Endothelial cell (in vitro differentiated cells): Measurements from ENCODE around the gene TECPR2. TPM values are rescaled to one million over a fixed set of nuclear protein-coding genes. Genes with fewer than 3 reads are reported as not detected.

Source experiments
- DNase-seq: peaks from one replicate; pipeline ENCODE4 v3.0.0; 2021; ENCODE audit warnings: low spot score
- H3K27ac Mint-ChIP-seq: one replicate; pipeline ENCODE4 v1.8.0; 2021; ENCODE audit warnings: mixed read lengths, inconsistent platforms; ENCODE audit not compliant: unreplicated experiment
- H3K27me3 Mint-ChIP-seq: one replicate; pipeline ENCODE4 v1.8.0; 2021; ENCODE audit warnings: mild to moderate bottlenecking, moderate library complexity, mixed read lengths, inconsistent platforms; ENCODE audit not compliant: unreplicated experiment
- H3K36me3 Mint-ChIP-seq: one replicate; pipeline ENCODE4 v1.8.0; 2021; ENCODE audit warnings: mild to moderate bottlenecking, low read depth, mixed read lengths, inconsistent platforms; ENCODE audit not compliant: unreplicated experiment
- H3K4me1 Mint-ChIP-seq: one replicate; pipeline ENCODE4 v1.8.0; 2021; ENCODE audit warnings: mild to moderate bottlenecking, mixed read lengths, inconsistent platforms; ENCODE audit not compliant: unreplicated experiment
- H3K4me3 Mint-ChIP-seq: one replicate; pipeline ENCODE4 v1.8.0; 2021; ENCODE audit warnings: mild to moderate bottlenecking, mixed read lengths, inconsistent platforms; ENCODE audit not compliant: unreplicated experiment
- H3K9me3 Mint-ChIP-seq: one replicate; pipeline ENCODE4 v1.8.0; 2021; ENCODE audit warnings: mixed read lengths, inconsistent platforms; ENCODE audit not compliant: unreplicated experiment
- total RNA-seq: library from RNA; stranded (reverse); fragmentation: NEBNext Ultra II Directional; extraction: Animal tissue kit (Norgen Biotek cat#: 25700); gene quantifications from one replicate; pipeline ENCODE4 v1.2.1, GENCODE V29; 2021; ENCODE audit not compliant: unreplicated experiment
- TF ChIP-seq, protein P1 (sequence below): fragments of 200-600 bp; sonication (generic); IDR thresholded peaks from one replicate; pipeline ENCODE4 v1.5.0; 2021; ENCODE audit warnings: antibody characterized with exemption; ENCODE audit not compliant: unreplicated experiment

Gene TECPR2
- total RNA-seq, 1 donor from 2014 or later, result 28.9 TPM

DNA sequence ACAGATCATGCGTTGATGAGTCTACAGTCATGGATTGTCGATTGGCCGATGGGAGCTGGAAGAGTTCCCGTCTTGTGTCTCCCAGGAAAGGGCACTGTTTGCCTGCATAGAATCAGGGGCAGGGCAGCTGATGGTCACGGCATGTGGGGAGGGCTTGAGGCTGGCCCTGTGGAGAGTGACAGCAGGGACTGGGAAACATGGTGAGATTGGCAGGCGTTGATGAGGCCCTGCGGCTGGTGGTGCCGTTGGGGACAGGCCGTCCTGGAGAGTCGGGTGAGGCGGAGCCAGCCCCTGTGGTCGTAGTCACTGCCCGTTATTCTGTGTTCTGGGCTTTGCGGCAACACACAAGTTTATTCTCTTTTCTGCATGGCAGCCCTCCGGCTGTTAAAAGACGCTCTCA lies 52.9 kb downstream of the TECPR2 start:
- Mint-ChIP-seq H3K36me3 (peaks cover 30% of the 10 kb centered on the region), H3K27ac (peak overlapping the region; percentile 32), H3K4me3 (peak overlapping the region; percentile 19), H3K27me3 (peaks cover 10% of the 10 kb centered on the region), H3K4me1 (peaks cover 8% of the 10 kb centered on the region), H3K9me3 (no peaks in the 10 kb centered on the region)
- TF ChIP-seq, protein P1, sequence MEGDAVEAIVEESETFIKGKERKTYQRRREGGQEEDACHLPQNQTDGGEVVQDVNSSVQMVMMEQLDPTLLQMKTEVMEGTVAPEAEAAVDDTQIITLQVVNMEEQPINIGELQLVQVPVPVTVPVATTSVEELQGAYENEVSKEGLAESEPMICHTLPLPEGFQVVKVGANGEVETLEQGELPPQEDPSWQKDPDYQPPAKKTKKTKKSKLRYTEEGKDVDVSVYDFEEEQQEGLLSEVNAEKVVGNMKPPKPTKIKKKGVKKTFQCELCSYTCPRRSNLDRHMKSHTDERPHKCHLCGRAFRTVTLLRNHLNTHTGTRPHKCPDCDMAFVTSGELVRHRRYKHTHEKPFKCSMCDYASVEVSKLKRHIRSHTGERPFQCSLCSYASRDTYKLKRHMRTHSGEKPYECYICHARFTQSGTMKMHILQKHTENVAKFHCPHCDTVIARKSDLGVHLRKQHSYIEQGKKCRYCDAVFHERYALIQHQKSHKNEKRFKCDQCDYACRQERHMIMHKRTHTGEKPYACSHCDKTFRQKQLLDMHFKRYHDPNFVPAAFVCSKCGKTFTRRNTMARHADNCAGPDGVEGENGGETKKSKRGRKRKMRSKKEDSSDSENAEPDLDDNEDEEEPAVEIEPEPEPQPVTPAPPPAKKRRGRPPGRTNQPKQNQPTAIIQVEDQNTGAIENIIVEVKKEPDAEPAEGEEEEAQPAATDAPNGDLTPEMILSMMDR, result no peak
- no peak for DNase-seq

DNA sequence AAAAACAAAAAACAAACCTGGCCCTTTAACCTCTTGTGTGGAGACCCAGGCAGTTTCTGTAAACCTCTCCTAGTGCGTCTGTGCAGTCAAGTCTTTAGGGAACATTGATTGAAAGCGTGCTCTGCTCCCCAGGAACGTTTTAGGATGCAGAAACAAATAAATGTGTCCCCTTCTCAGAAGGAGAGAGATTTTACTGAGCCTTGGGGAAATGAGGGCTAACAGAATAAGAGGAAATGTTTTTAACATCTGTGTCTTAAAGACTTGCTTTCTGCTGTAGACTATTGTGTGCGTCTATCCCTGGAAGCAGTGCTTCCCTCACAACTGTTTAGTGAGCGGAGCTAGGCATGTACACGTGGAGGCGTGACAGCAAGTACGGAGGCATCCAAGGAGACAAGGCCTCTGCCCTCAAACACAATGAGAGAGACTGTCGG lies 54.3 kb downstream of the TECPR2 start:
- Mint-ChIP-seq H3K4me3 (no peak overlapping the region), H3K27ac (no peak overlapping the region), H3K4me1 (peaks cover 8% of the 10 kb centered on the region), H3K9me3 (no peaks in the 10 kb centered on the region), H3K27me3 (peaks cover 10% of the 10 kb centered on the region), H3K36me3 (peaks cover 30% of the 10 kb centered on the region)
- TF ChIP-seq, protein P1, result no peak
- no peak for DNase-seq

DNA sequence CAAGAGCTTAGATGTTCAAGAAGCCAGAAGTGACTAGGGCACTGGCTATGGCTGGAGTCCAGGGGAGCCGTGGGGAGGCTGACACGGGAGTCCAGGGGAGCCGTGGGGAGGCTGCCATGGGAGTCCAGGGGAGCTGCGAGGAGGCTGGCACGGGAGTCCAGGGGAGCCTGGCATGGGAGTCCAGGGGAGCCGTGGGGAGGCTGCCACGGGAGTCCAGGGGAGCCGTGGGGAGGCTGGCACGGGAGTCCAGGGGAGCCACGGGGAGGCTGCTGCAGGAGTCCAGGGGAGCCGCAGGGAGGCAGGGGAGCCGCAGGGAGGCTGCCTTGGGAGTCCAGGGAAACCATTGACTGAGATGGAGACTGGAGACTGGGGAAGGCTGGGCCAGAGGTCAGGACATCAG lies 54.9 kb downstream of the TECPR2 start:
- H3K27ac Mint-ChIP-seq, result no peak overlapping the region
- peaks cover 35% of the 10 kb centered on the region for H3K36me3 Mint-ChIP-seq
- no peaks in the 10 kb centered on the region for H3K9me3 Mint-ChIP-seq
- no peak for DNase-seq
- TF ChIP-seq, protein P1, result no peak
- peaks cover 10% of the 10 kb centered on the region for H3K27me3 Mint-ChIP-seq
- H3K4me1 Mint-ChIP-seq, result peaks cover 8% of the 10 kb centered on the region
- no peak overlapping the region for H3K4me3 Mint-ChIP-seq

DNA sequence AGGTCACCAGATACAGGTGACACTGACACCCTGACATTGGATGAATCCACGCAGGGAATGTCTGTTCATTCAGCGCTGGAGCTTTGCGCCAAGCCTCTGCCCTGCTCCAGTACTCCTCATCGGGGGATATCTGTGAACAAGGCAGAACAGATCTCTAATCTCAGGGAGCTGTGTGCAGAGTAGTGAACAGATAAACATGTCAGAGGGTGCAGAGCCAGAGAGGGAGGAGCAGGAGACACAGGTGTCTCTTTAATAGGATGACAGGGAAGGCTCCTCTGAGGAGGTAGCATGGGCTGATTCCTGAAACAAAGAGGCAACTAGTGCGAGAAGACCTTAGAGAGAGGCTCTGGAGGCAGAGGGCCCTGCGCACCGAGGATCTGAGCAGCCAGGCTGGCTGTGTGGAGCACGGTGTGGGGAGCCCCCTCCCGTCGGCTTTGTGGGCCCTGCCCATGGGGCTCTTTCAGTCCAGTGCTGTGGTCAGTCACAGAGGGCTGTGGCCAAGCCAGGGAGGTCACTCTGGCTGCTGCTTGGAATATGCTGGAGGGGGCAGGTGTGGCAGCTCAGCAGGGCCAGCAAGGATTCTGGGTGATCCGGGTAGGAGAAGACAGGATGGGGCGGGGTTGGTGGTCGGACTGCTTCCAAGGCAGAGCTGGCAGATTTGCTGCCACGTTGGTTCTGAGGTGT lies 55.6 kb downstream of the TECPR2 start:
- H3K27ac Mint-ChIP-seq, result peak overlapping the region; percentile 38

DNA sequence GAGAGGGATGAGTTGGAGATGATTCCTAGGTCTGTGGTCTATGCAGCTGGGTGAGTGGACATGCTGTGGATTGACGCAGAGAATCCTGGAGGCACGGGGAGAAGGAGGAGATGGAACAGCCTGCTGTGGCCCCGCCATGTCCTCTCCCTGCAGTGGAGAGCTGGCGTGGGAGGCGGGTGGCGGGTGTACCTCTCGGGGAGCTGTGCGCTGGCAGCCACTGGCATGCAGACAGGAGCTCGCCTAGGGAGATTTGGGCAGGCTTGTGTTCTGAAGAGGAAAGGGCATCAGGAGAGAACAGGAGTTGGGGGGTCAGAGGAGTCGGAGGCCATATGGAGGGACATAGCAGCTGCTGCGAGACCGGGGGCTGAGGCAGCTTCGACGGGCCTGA lies 56.1 kb downstream of the TECPR2 start:
- H3K36me3 Mint-ChIP-seq, result peaks cover 37% of the 10 kb centered on the region
- peak overlapping the region; percentile 38 for H3K27ac Mint-ChIP-seq
- no peak for DNase-seq
- H3K27me3 Mint-ChIP-seq, result peaks cover 10% of the 10 kb centered on the region
- no peaks in the 10 kb centered on the region for H3K9me3 Mint-ChIP-seq
- no peak overlapping the region for H3K4me3 Mint-ChIP-seq
- H3K4me1 Mint-ChIP-seq, result peaks cover 8% of the 10 kb centered on the region
- TF ChIP-seq, protein P1, result no peak

More for the DNA sequence above, 55.6 kb downstream of the TECPR2 start:
- peak overlapping the region; percentile 35 for H3K4me3 Mint-ChIP-seq
- H3K4me1 Mint-ChIP-seq, result peaks cover 8% of the 10 kb centered on the region
- TF ChIP-seq, protein P1, result no peak
- H3K27me3 Mint-ChIP-seq, result peaks cover 10% of the 10 kb centered on the region
- H3K36me3 Mint-ChIP-seq, result peaks cover 37% of the 10 kb centered on the region
- no peaks in the 10 kb centered on the region for H3K9me3 Mint-ChIP-seq
- DNase-seq, result no peak
